GM10266 (cell line): ENCODE results near the gene OR12D2.
"Not testable (repeated sequence)": the region's sequence is repeated elsewhere in the genome, so short reads cannot be mapped to it uniquely, and the experiment has no call there.

ENCODE experiments used
- DNase-seq: peaks from one replicate; pipeline ENCODE4 v3.0.0; 2012; ENCODE audit errors: extremely low spot score
- CTCF ChIP-seq: IDR thresholded peaks from 2 replicates; pipeline ENCODE4 v1.5.1; 2012; ENCODE audit warnings: mild to moderate bottlenecking, low read depth; ENCODE audit not compliant: control insufficient read depth, insufficient read depth; ENCODE audit errors: missing control alignments

Gene OR12D2

DNA sequence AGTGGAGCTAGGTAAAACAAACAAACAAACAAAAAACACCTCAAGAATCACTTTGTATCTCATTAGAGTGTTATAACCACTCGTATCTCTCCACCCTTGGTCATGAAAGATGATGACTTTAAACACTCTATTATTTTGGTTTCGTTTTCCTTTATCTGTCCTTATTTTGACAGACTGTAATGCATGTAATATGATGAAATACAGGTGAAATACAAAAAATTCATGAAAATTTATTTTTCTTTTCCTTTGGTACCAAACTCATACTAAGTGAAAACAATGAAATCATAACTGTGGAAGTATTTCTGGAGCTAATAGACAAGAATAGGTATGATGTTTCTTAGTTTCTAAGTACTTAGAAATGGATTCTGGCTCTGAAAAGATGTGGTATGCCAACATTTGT, 4.1 kb downstream of the OR12D2 start:
- TF ChIP-seq CTCF = no peak
- no peak for DNase-seq

DNA sequence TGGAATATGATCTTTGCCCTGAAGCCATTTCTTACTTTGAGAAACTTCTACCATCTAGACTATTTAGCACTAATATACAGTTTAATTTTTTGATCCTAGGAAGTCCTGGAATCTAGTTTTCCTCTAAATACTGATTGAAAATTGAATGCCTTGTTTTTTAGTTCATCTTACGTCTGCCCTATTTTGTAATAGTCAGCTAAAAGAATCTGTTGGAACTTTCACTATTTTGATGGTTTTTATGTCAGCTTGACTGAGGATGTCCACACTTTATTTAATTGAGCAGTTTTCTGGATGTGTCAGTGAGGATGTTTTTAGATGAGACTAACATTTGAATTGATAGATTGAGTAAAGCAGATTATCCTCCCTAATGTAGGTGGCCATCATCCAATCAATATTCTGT, 8.4 kb downstream of the OR12D2 start:
- no peak for DNase-seq
- TF ChIP-seq CTCF = no peak

GRCh38 chr6:29414588-29414987, 19.2 kb downstream of the OR12D2 start, which contains the start of gene OR12D1:
OR12D1 (plus strand) TSS chr6:29414928.
- DNase-seq = no peak
- TF ChIP-seq CTCF = no peak

DNA sequence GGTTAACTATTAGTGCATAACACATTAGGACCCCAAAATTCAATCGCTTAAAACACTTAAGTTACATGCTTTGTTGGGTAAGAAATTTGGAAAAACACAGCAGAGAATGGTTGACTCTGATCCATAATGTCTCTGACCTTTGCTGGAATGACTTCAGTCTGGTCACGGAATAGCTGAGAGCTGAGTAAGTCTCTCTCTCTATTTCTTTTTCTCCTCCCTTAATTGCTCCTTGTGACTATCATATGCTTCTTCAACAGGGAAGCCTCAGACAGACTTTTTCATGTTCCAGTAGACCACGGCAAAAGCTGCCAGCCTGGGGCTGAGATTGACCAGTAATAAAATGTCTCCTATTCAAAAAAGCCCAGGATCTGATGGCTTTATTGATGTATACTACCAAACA, 24.1 kb downstream of the OR12D2 start:
- no peak for TF ChIP-seq CTCF
- no peak for DNase-seq

GRCh38 chr6:29424168-29424567, 28.7 kb downstream of the OR12D2 start:
- no peak for DNase-seq
- no peak for TF ChIP-seq CTCF

- DNase-seq = no peak
- TF ChIP-seq CTCF = no peak
Observed at GRCh38 chr6:29424575-29424974, 29.1 kb downstream of the OR12D2 start.

DNA sequence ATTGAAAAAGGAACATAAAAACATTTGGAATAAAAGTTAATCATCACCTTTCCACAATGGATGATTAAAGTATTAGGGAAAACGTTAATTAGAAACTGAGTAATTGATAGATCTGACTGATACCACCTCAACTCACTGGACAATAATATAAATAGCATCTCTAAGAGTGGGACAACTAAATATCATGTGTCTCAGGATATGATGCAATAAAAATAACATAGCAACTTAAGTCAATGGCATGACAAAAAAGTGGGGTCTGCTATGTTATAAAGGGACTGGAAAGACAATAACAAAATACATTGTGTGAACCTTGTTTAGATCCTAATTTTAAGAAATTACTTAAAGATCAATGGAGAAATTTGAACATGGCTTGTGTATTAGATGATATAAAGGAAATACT, 29.6 kb downstream of the OR12D2 start:
- DNase-seq = no peak
- TF ChIP-seq CTCF = no peak

GRCh38 chr6:29426654-29427053, 31.2 kb downstream of the OR12D2 start:
- TF ChIP-seq CTCF = no peak
- DNase-seq = no peak

GRCh38 chr6:29436730-29437129, 41.3 kb downstream of the OR12D2 start:
- DNase-seq = not testable (repeated sequence)
